Stimulated activated CD4-positive, alpha-beta T cell treated with anti-CD3 and anti-CD28 coated beads, Interleukin-1b, Interleukin-23, amount 100 ng/mL, for 24 hours (primary cell): ENCODE results near the gene USH1C.
A peak's percentile ranks its signal among the peaks of the same experiment; 100 is the strongest.

Experiments used
- DNase-seq, 4 experiments: peaks; one replicate each; pipeline ENCODE4 v3.0.0-alpha.2; 2020; ENCODE audit warnings: low read depth in 4 of 4, low spot score in 1 of 4

The USH1C gene

GRCh38 chr11:17544181-17544622 is at the start of gene USH1C:
TSS of gene USH1C (minus strand) at chr11:17544416. CDS start at chr11:17544307, 109 bp downstream.
- DNase-seq, result peak in 1 of 4 experiments; percentile 28

DNA sequence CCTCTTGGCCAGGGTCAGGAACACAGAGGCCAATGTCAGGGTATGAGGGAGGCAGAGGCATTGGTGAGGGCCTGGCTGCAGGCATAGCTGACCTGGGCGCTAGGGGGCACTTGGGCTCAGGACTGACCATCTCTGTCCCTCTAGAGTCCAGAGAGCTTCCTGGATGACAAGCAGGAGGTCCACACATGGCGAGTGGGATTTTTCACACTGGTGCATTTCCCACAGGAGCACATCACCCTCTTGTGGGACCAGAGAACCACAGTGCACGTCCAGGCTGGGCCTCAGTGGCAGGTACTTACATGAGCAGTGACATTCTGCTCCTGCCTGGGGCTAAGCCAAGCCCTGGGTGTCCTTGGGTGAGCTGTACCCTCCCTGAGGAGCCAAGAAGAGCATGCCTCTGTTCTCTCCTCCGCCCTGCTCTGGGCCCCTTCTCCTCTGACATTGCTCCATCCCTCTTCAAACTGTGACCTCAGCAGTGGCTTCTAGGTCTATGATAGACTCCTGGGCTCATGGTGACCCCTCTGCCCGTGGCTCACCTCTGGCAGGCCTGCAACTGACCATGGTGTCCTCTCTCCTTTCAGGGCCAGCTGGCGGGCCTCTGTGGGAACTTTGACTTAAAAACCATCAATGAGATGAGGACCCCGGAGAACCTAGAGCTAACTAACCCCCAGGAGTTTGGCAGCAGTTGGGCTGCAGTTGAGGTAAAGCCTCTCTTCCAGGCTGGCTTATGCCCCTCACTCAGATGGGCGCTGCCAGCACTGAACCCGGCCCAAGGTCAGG is 49.4 kb upstream of the USH1C start:
- no peak for DNase-seq

- no peak for DNase-seq
Observed at GRCh38 chr11:17591293-17591692, 47.1 kb upstream of the USH1C start.

DNA sequence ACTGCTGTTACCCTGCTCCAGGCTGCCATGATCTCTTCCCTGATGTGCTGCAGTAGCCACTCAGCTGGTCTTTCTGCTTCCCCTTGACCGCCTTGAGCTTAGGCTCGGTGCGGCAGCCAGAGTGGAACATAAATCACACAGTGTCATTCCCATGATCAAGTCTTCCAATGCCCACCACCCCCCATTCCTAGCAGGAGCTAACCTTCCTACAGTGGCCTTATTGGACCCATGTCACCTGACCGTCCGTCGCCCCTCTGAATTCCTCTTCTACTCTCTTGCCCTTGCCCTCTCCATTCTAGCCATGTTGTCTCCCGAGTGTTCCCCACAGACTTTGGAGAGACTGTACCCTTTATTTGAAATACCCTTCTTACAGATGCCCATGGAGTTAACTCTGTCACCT is 46.2 kb upstream of the USH1C start:
- no peak for DNase-seq

GRCh38 chr11:17588721-17589120 is 44.5 kb upstream of the USH1C start:
- no peak for DNase-seq

GRCh38 chr11:17588166-17588565 is 44.0 kb upstream of the USH1C start:
- no peak for DNase-seq

DNA sequence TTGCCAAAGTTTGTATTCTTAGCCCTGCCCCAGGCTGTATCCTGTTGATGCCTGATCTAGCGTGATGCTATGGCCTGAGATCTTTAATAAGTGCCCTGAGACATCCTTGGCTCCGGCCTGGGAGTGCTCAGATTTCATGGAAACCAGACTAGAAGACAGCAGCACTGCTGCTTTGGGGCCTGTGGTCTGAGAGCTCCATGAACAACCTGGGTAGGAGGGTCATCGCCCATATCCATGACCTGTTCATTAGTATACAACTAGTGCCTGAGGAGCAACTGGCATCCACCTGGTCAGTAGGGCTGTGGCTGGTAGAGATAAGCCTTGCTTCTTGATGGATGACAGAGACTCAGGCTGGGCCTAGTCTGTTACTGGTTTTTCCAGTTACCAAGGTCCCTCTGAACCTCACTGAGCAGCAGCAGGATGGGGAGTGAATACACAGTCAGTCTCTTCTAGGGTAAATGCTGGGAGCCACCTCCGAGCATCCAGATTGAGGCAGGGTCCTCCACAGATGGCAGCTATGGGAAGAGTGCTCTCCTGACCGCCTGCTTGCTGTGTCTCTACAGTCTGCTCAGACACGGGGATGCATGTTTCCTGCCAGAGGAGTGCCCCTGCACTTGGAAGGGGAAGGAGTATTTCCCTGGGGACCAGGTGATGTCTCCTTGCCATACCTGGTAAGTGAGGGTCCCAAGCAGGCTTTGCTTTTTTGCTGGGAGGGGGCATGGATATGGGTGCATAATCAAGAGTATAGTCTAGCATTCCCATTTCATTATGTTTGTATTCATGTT is 41.9 kb upstream of the USH1C start:
- no peak for DNase-seq

DNA sequence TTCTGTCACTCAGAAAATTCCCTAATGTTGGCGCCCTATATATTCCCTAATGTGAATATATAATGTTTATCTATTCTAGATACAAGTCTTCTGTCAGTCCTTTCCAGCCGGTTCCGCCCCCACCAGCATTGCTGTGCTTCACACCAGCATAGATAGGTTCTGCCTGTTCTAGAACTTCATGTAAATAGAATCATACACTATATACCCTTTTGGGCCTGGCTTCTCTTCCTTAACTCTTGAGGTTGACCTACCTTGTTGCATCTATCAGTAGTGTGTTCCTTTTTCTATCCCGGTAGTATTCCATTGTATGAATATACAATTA is 37.5 kb upstream of the USH1C start:
- no peak for DNase-seq

DNA sequence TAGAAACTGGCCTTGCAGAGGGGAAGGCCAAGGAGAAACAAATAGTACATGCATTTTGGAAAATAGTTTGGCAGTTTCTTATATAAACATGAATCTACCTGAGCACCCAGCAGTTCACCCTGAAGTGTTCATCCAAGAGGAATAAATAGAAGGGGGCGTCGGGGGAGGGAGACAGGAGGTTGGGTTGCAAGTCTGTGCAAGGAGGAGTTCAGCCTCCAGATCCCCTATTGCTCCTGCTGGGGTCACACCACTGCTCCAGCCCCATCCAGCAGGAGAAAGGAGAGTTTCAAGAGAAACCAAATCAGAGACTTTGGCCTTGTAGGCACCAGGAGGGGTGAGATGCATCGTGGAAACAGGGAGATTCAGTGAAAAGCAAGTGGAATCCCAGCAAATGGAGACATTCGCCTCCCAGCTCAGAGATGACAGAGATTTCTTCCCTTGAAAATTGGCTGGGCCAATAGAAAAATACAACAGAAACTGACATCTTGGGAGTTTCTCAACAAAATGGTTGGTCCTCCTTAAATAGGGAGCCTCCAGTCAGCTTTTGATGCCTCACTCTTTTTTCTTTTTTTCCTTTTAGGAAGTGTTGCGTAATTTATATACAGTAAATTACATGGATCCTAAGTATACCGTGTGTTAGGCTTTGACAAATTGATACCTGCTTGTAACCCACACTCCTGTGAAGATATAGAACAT is 37.0 kb upstream of the USH1C start:
- no peak for DNase-seq

DNA sequence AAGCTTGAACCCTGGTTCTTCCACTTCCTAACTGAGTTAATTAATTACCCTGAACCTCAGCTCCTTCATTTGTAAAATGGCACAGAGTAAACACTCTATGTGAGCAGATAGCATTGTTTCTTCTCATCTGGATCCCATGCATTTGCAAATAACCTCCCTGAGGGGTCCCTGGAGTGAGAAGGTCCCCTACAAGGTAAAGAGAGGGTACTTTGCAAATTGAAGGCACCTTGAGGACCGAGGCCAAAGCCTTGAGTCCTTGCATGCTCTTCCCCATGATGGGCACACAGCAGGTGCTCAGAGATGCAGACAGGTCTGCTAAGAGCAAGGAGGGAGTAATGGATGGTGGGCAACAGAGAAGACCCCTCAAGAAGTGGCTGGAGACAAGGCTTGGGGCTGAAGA is 36.1 kb upstream of the USH1C start:
- DNase-seq, result no peak

GRCh38 chr11:17579451-17579850 is 35.2 kb upstream of the USH1C start:
- DNase-seq, result no peak

- no peak for DNase-seq
Observed at GRCh38 chr11:17578958-17579357, 34.7 kb upstream of the USH1C start.

DNA sequence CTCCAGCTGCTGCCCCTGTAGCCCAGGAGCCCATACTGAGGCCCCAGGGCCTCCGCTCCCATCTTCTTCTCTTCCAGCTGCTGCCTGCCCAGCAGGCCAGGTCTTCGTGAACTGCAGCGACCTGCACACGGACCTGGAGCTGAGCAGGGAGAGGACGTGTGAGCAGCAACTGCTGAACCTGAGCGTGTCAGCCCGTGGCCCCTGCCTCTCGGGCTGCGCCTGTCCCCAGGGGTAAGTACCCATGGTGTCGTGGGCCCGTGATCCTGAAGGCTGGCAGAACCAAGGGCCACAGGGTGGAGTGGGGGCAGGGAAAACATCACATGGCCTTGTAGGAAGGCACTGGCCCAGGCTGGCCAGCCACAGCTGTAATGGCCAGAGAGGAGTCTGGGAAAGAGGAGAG is 34.1 kb upstream of the USH1C start:
- DNase-seq, result no peak

- DNase-seq, result no peak
Observed at GRCh38 chr11:17575431-17576425, 31.5 kb upstream of the USH1C start.

DNA sequence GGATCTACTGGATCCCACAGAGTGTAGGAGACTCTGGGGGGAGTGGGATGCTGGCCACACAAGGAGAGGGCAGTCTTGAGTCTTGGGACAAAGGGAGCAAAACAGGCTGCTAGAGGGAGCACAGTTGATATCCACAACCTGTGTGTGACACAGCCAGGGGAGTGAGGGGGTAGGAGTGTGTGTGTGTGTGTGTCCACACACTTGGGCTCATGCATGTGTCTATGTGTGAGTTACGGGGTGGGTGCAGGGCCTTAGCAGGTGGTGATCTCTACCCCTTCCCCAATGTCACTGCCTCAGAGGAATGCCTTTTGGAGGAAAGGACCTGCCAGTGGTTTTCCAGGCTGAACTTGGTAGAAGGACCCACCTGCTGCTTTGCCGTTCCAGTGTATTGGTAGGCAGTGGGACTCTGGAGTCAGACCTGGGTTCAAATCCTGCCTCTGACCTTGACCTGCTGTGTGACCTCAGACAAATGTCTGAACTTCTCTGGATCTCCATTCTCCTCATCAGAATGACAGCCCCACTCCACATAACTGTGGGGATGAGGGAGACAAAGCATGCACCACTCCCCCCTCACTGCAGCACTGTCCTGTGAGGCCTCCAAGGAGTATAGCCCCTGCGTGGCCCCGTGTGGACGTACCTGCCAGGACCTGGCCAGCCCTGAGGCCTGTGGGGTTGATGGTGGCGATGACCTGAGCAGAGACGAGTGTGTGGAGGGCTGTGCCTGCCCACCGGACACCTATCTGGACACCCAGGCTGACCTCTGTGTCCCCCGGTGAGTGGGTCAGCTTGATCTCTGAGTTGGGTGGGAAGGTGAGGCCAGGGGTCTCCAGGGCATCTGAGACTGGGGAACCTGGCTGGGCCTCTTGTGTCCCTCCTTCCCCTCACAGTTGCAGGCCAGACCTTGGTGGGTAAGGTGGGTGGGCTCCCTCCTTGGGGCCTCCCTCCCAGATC is 30.2 kb upstream of the USH1C start:
- no peak for DNase-seq

DNA sequence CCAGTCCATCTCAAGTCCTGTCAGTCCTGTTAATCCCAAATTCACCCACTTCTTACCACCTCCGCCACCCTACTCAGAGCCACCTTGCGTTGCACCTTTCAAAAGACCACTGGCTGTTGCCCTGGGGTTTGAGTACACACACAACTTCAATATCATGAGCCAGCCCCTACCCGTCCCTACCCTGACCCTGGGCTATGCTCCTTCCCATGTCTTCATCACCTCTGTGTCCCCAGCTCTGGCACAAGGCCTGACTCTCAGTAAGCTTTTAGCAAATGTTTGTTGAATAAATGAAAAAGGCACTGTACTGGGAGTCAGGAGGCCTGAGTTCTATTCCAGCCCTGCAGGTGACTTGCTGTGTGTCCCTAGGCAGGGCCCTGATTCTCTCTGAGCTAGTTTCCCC is 29.3 kb upstream of the USH1C start:
- DNase-seq, result no peak

- no peak for DNase-seq
Observed at GRCh38 chr11:17572791-17573460, 28.7 kb upstream of the USH1C start.

DNA sequence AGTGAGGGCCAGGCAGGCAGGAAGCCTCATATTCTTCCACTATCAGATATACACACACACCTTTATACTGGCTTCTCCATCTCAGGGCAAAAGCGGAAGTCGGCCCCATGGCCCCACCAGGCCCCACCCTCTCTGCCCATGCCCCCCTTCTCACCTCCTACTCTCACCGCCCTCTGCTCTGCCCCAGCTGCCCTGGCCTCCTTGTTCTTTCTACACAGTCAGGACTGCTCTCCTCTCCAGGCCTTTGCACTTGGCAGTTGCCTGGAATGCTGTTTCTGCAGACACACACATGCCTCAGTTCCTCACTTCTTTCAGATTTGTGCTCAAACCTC is 28.1 kb upstream of the USH1C start:
- no peak for DNase-seq
